IPS DF 6.9 (cell line): Measurements from ENCODE around the gene NFATC3.

Experiments used
- DNase-seq: peaks from one replicate; pipeline ENCODE4 v3.0.0-alpha.2; 2013; ENCODE audit warnings: low read depth, low spot score
- H3K27ac ChIP-seq: one replicate; pipeline ENCODE4 v1.5.1; 2013; ENCODE audit warnings: low read length, control low read depth
- H3K27me3 ChIP-seq: 2 replicates; pipeline ENCODE4 v1.6.1; 2013; ENCODE audit warnings: mild to moderate bottlenecking, low read length; ENCODE audit not compliant: control insufficient read depth, insufficient read depth
- H3K36me3 ChIP-seq: 2 replicates; pipeline ENCODE4 v1.6.1; 2013; ENCODE audit warnings: low read length; ENCODE audit not compliant: control insufficient read depth, insufficient read depth
- H3K4me1 ChIP-seq: 2 replicates; pipeline ENCODE4 v1.6.1; 2013; ENCODE audit warnings: low read length; ENCODE audit not compliant: control insufficient read depth, insufficient read depth
- H3K4me3 ChIP-seq: 2 replicates; pipeline ENCODE4 v1.5.1; 2013; ENCODE audit warnings: mild to moderate bottlenecking, low read length
- H3K9me3 ChIP-seq: 2 replicates; pipeline ENCODE4 v1.6.1; 2013; ENCODE audit warnings: low read length, inconsistent platforms; ENCODE audit not compliant: control insufficient read depth, insufficient read depth
- WGBS: extraction: QIAGEN DNeasy Blood & Tissue Kit; methylation state at CpG from one replicate; pipeline ENCODE4 v1.1.7; 2013; ENCODE audit warnings: mixed read lengths, missing lambda C conversion rate; ENCODE audit not compliant: insufficient read length, insufficient coverage; 5-methylcytosine and 5-hydroxymethylcytosine counted together

The NFATC3 gene

GRCh38 chr16:68270353-68270752 is 185.2 kb downstream of the NFATC3 start:
- Histone ChIP-seq H3K27ac (no peak overlapping the region), H3K9me3 (no peaks in the 10 kb centered on the region), H3K4me3 (no peak overlapping the region), H3K4me1 (peaks cover 2% of the 10 kb centered on the region; the same call in 1 of the 2 replicates), H3K36me3 (no peaks in the 10 kb centered on the region), H3K27me3 (no peaks in the 10 kb centered on the region)
- WGBS = no CpG with 5 or more reads among the region's 1 CpG
- no peak for DNase-seq

- Histone ChIP-seq H3K4me3 (no peak overlapping the region), H3K4me1 (no peaks in the 10 kb centered on the region), H3K36me3 (no peaks in the 10 kb centered on the region), H3K27ac (no peak overlapping the region), H3K9me3 (no peaks in the 10 kb centered on the region), H3K27me3 (no peaks in the 10 kb centered on the region)
- no CpG with 5 or more reads among the region's 4 CpGs for WGBS
- no peak for DNase-seq
Measured at GRCh38 chr16:68272507-68273209, 187.5 kb downstream of the NFATC3 start.

GRCh38 chr16:68273459-68273858 is 188.3 kb downstream of the NFATC3 start:
- Histone ChIP-seq H3K36me3 (no peaks in the 10 kb centered on the region), H3K27ac (no peak overlapping the region), H3K27me3 (no peaks in the 10 kb centered on the region), H3K4me3 (no peak overlapping the region), H3K9me3 (no peaks in the 10 kb centered on the region), H3K4me1 (no peaks in the 10 kb centered on the region)
- no peak for DNase-seq
- no CpG with 5 or more reads among the region's 5 CpGs for WGBS

DNA sequence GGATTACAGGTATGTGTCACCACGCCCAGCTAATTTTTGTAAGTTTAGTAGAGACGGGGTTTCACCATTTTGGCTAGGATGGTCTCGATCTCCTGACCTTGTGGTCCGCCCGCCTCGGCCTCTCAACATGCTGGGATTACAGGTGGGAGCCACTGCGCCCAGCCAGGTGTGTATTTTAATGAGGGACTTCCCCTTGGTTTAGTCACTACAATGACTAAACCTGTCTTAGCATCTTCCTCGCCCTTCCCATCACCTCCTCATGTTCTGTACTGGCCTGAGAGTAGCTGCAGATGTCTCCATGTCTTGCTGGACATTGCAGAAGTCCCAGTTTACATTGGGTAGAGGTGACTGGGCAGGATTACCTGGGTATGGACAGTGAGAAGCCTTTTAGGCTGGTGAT is 188.7 kb downstream of the NFATC3 start:
- no peaks in the 10 kb centered on the region for H3K9me3 ChIP-seq
- H3K4me1 ChIP-seq = no peaks in the 10 kb centered on the region
- H3K27me3 ChIP-seq = no peaks in the 10 kb centered on the region
- no peaks in the 10 kb centered on the region for H3K36me3 ChIP-seq
- H3K27ac ChIP-seq = no peak overlapping the region
- no peak overlapping the region for H3K4me3 ChIP-seq
- no peak for DNase-seq
- no CpG with 5 or more reads among the region's 8 CpGs for WGBS

- no CpG with 5 or more reads among the region's 4 CpGs for WGBS
- Histone ChIP-seq H3K27ac (no peak overlapping the region), H3K4me1 (no peaks in the 10 kb centered on the region)
Measured at GRCh38 chr16:68274441-68274840, 189.3 kb downstream of the NFATC3 start.

GRCh38 chr16:68275611-68276191 is 190.5 kb downstream of the NFATC3 start:
- WGBS = no CpG with 5 or more reads among the region's 4 CpGs
- no peaks in the 10 kb centered on the region for H3K27me3 ChIP-seq
- H3K36me3 ChIP-seq = no peaks in the 10 kb centered on the region
- no peaks in the 10 kb centered on the region for H3K9me3 ChIP-seq
- no peak overlapping the region for H3K27ac ChIP-seq
- no peak overlapping the region for H3K4me3 ChIP-seq
- no peak for DNase-seq
- H3K4me1 ChIP-seq = no peaks in the 10 kb centered on the region

More at GRCh38 chr16:68274441-68274840, 189.3 kb downstream of the NFATC3 start:
- Histone ChIP-seq H3K27me3 (no peaks in the 10 kb centered on the region), H3K4me3 (no peak overlapping the region), H3K36me3 (no peaks in the 10 kb centered on the region), H3K9me3 (no peaks in the 10 kb centered on the region)
- no peak for DNase-seq

DNA sequence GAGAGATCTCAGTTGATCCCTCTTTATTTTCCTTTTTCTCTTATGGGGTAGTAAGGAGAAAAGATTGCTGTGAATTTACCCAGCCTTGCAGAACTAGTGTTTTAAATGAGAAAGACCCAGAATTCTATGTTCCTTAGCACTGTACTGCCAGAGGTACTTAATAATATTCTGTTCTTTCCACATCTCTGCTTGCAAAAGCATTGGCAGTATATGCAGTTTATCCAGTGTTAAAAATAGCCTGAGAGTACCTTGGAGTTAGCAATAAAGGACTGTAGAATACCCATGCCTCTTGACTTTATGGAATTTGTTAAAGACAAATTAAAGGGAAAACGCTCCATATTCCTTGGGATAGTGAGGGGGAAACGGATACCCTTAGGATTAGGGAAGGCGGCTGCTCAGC is 191.1 kb downstream of the NFATC3 start:
- WGBS = no CpG with 5 or more reads among the region's 3 CpGs
- DNase-seq = no peak
- Histone ChIP-seq H3K4me1 (no peaks in the 10 kb centered on the region), H3K9me3 (no peaks in the 10 kb centered on the region), H3K4me3 (no peak overlapping the region), H3K27ac (no peak overlapping the region), H3K36me3 (no peaks in the 10 kb centered on the region), H3K27me3 (no peaks in the 10 kb centered on the region)
